Activated T-helper 17 cell treated with anti-CD3 and anti-CD28 coated beads, Interleukin-2, amount 50 U/mL, for 72 hours (primary cell): ENCODE results near the gene NID2. TPM values are rescaled to one million over a fixed set of nuclear protein-coding genes. Genes with fewer than 3 reads are reported as not detected.

ENCODE experiments used
- ATAC-seq: fragments of 150-1000 bp; cut with Tn5 transposase; replicated peaks from 2 replicates; pipeline ENCODE4 v1.10.0; 2021; ENCODE audit warnings: mild to moderate bottlenecking, moderate library complexity
- H3K27ac Mint-ChIP-seq: one replicate; pipeline ENCODE4 v1.8.0; 2022; ENCODE audit warnings: mixed read lengths
- H3K27me3 Mint-ChIP-seq: one replicate; pipeline ENCODE4 v1.8.0; 2022; ENCODE audit warnings: mixed read lengths
- H3K36me3 Mint-ChIP-seq: one replicate; pipeline ENCODE4 v1.8.0; 2022; ENCODE audit warnings: low read depth, mild to moderate bottlenecking, mixed read lengths
- H3K4me1 Mint-ChIP-seq: one replicate; pipeline ENCODE4 v1.8.0; 2022; ENCODE audit warnings: mixed read lengths
- H3K4me3 Mint-ChIP-seq: one replicate; pipeline ENCODE4 v1.8.0; 2022; ENCODE audit warnings: mild to moderate bottlenecking, mixed read lengths
- H3K9me3 Mint-ChIP-seq: one replicate; pipeline ENCODE4 v1.8.0; 2022; ENCODE audit warnings: mixed read lengths
- total RNA-seq, 2 donors: library from RNA; stranded (reverse); gene quantifications; one replicate each; pipeline ENCODE4 v1.2.3, GENCODE V29; 2022

NID2 gene
- total RNA-seq, 2 donors from 2014 or later = 0.13 TPM; not detected in 1

GRCh38 chr14:52089218-52089617 is 20.4 kb upstream of the NID2 start:
- Mint-ChIP-seq H3K4me3 (no peak overlapping the region), H3K27ac (no peak overlapping the region), H3K9me3 (peaks cover 6% of the 10 kb centered on the region), H3K4me1 (no peaks in the 10 kb centered on the region), H3K27me3 (peaks cover 12% of the 10 kb centered on the region), H3K36me3 (no peaks in the 10 kb centered on the region)
- ATAC-seq = no peak

GRCh38 chr14:52086711-52087110 is 17.9 kb upstream of the NID2 start:
- Mint-ChIP-seq H3K9me3 (peaks cover 6% of the 10 kb centered on the region), H3K27ac (no peak overlapping the region), H3K27me3 (peaks cover 16% of the 10 kb centered on the region), H3K4me3 (no peak overlapping the region), H3K36me3 (no peaks in the 10 kb centered on the region), H3K4me1 (no peaks in the 10 kb centered on the region)
- no peak for ATAC-seq

GRCh38 chr14:52082903-52083302 is 14.0 kb upstream of the NID2 start:
- H3K27ac Mint-ChIP-seq = no peak overlapping the region
- H3K4me3 Mint-ChIP-seq = no peak overlapping the region
- no peaks in the 10 kb centered on the region for H3K36me3 Mint-ChIP-seq
- peaks cover 18% of the 10 kb centered on the region for H3K27me3 Mint-ChIP-seq
- ATAC-seq = no peak
- H3K4me1 Mint-ChIP-seq = no peaks in the 10 kb centered on the region
- peaks cover 6% of the 10 kb centered on the region for H3K9me3 Mint-ChIP-seq

- Mint-ChIP-seq H3K4me3 (no peak overlapping the region), H3K9me3 (peaks cover 6% of the 10 kb centered on the region), H3K4me1 (no peaks in the 10 kb centered on the region), H3K27ac (no peak overlapping the region), H3K27me3 (peaks cover 18% of the 10 kb centered on the region), H3K36me3 (no peaks in the 10 kb centered on the region)
- no peak for ATAC-seq
Measured at GRCh38 chr14:52081964-52082363, 13.1 kb upstream of the NID2 start.

GRCh38 chr14:52080808-52081755 is 12.2 kb upstream of the NID2 start:
- no peaks in the 10 kb centered on the region for H3K4me1 Mint-ChIP-seq
- no peaks in the 10 kb centered on the region for H3K36me3 Mint-ChIP-seq
- ATAC-seq = no peak
- H3K27me3 Mint-ChIP-seq = peaks cover 18% of the 10 kb centered on the region
- peaks cover 6% of the 10 kb centered on the region for H3K9me3 Mint-ChIP-seq
- H3K4me3 Mint-ChIP-seq = no peak overlapping the region
- H3K27ac Mint-ChIP-seq = no peak overlapping the region

GRCh38 chr14:52080158-52080800 is 11.4 kb upstream of the NID2 start:
- no peak overlapping the region for H3K27ac Mint-ChIP-seq
- no peaks in the 10 kb centered on the region for H3K36me3 Mint-ChIP-seq
- H3K4me3 Mint-ChIP-seq = no peak overlapping the region

GRCh38 chr14:52079239-52079959 is 10.5 kb upstream of the NID2 start:
- no peaks in the 10 kb centered on the region for H3K4me1 Mint-ChIP-seq
- no peak overlapping the region for H3K4me3 Mint-ChIP-seq
- H3K9me3 Mint-ChIP-seq = peaks cover under 1% of the 10 kb centered on the region
- no peak overlapping the region for H3K27ac Mint-ChIP-seq
- no peak for ATAC-seq
- peaks cover 14% of the 10 kb centered on the region for H3K27me3 Mint-ChIP-seq
- no peaks in the 10 kb centered on the region for H3K36me3 Mint-ChIP-seq

More at GRCh38 chr14:52080158-52080800, 11.4 kb upstream of the NID2 start:
- Mint-ChIP-seq H3K9me3 (peaks cover 3% of the 10 kb centered on the region), H3K4me1 (no peaks in the 10 kb centered on the region), H3K27me3 (peaks cover 15% of the 10 kb centered on the region)
- ATAC-seq = no peak

- Mint-ChIP-seq H3K9me3 (peaks cover 3% of the 10 kb centered on the region), H3K27me3 (peaks cover 12% of the 10 kb centered on the region), H3K4me1 (no peaks in the 10 kb centered on the region), H3K27ac (no peak overlapping the region), H3K4me3 (no peak overlapping the region), H3K36me3 (no peaks in the 10 kb centered on the region)
- no peak for ATAC-seq
Measured at GRCh38 chr14:52078721-52079120, 9.9 kb upstream of the NID2 start.

GRCh38 chr14:52078095-52078531 is 9.3 kb upstream of the NID2 start:
- no peaks in the 10 kb centered on the region for H3K36me3 Mint-ChIP-seq
- H3K9me3 Mint-ChIP-seq = peaks cover 3% of the 10 kb centered on the region
- peaks cover 12% of the 10 kb centered on the region for H3K27me3 Mint-ChIP-seq
- no peak for ATAC-seq
- no peaks in the 10 kb centered on the region for H3K4me1 Mint-ChIP-seq
- H3K4me3 Mint-ChIP-seq = no peak overlapping the region
- H3K27ac Mint-ChIP-seq = no peak overlapping the region

- ATAC-seq = no peak
- no peak overlapping the region for H3K27ac Mint-ChIP-seq
- H3K9me3 Mint-ChIP-seq = peaks cover 3% of the 10 kb centered on the region
- H3K27me3 Mint-ChIP-seq = peaks cover 10% of the 10 kb centered on the region
- peaks cover 3% of the 10 kb centered on the region for H3K4me1 Mint-ChIP-seq
- no peak overlapping the region for H3K4me3 Mint-ChIP-seq
- no peaks in the 10 kb centered on the region for H3K36me3 Mint-ChIP-seq
Measured at GRCh38 chr14:52077256-52077979, 8.6 kb upstream of the NID2 start.

GRCh38 chr14:52076334-52076733 is 7.5 kb upstream of the NID2 start:
- no peak for ATAC-seq
- Mint-ChIP-seq H3K36me3 (no peaks in the 10 kb centered on the region), H3K4me1 (peaks cover 4% of the 10 kb centered on the region), H3K27ac (no peak overlapping the region), H3K9me3 (peaks cover 3% of the 10 kb centered on the region), H3K4me3 (no peak overlapping the region), H3K27me3 (peaks cover 18% of the 10 kb centered on the region)

- Mint-ChIP-seq H3K27me3 (peaks cover 24% of the 10 kb centered on the region), H3K4me1 (peaks cover 4% of the 10 kb centered on the region), H3K9me3 (peaks cover 3% of the 10 kb centered on the region), H3K4me3 (no peak overlapping the region), H3K36me3 (no peaks in the 10 kb centered on the region), H3K27ac (no peak overlapping the region)
- no peak for ATAC-seq
Measured at GRCh38 chr14:52075371-52075770, 6.5 kb upstream of the NID2 start.

GRCh38 chr14:52073251-52073650 is 4.4 kb upstream of the NID2 start:
- ATAC-seq = no peak
- Mint-ChIP-seq H3K36me3 (no peaks in the 10 kb centered on the region), H3K4me3 (no peak overlapping the region), H3K27ac (no peak overlapping the region), H3K4me1 (peaks cover 4% of the 10 kb centered on the region), H3K9me3 (peaks cover 3% of the 10 kb centered on the region), H3K27me3 (peaks cover 22% of the 10 kb centered on the region)

GRCh38 chr14:52072266-52072780 is 3.5 kb upstream of the NID2 start:
- Mint-ChIP-seq H3K27ac (no peak overlapping the region), H3K36me3 (no peaks in the 10 kb centered on the region), H3K9me3 (peaks cover 3% of the 10 kb centered on the region), H3K4me1 (peaks cover 4% of the 10 kb centered on the region), H3K27me3 (peaks cover 28% of the 10 kb centered on the region), H3K4me3 (no peak overlapping the region)
- no peak for ATAC-seq
